MCF 10A (cell line): ENCODE measurements around the gene ADGRL3. TPM values are rescaled to one million over a fixed set of nuclear protein-coding genes. Genes with fewer than 3 reads are reported as not detected.

ENCODE experiments used
- BruUV-seq: library from RNA; stranded (reverse); fragments of 400-500 nt; replicated peaks from 2 replicates; lab custom pipeline; 2021; lab: Mats Ljungman, UMichigan
- CTCF ChIA-PET: fragments of 300-600 bp; sonication (Branson Sonifier 250); formaldehyde crosslinking; extraction: SDS; loops from one replicate; lab custom pipeline; 2021; ENCODE audit warnings: antibody characterized with exemption, inconsistent platforms; lab: Yijun Ruan, JAX
- POLR2A ChIA-PET: fragments of 300-600, 350-650 bp; sonication (Branson Sonifier 250); formaldehyde crosslinking; extraction: SDS; loops from one replicate; lab custom pipeline; 2020; ENCODE audit warnings: antibody characterized with exemption, inconsistent platforms; lab: Yijun Ruan, JAX
- DNase-seq: peaks from one replicate; pipeline ENCODE4 v3.0.0-alpha.2; 2018; ENCODE audit not compliant: unreplicated experiment
- H3K27ac Mint-ChIP-seq: one replicate; pipeline ENCODE4 v1.8.0; 2022; ENCODE audit warnings: mild to moderate bottlenecking, low read depth, mixed read lengths; ENCODE audit not compliant: unreplicated experiment
- H3K27me3 Mint-ChIP-seq: one replicate; pipeline ENCODE4 v1.8.0; 2022; ENCODE audit warnings: mixed read lengths; ENCODE audit not compliant: insufficient read depth, unreplicated experiment
- H3K36me3 Mint-ChIP-seq: one replicate; pipeline ENCODE4 v1.8.0; 2022; ENCODE audit warnings: mild to moderate bottlenecking, moderate library complexity, mixed read lengths; ENCODE audit not compliant: insufficient read depth, unreplicated experiment
- H3K4me1 Mint-ChIP-seq: one replicate; pipeline ENCODE4 v1.8.0; 2022; ENCODE audit warnings: mixed read lengths; ENCODE audit not compliant: insufficient read depth, unreplicated experiment
- H3K4me3 Mint-ChIP-seq: one replicate; pipeline ENCODE4 v1.8.0; 2022; ENCODE audit warnings: mild to moderate bottlenecking, moderate library complexity, mixed read lengths; ENCODE audit not compliant: unreplicated experiment
- H3K9me3 Mint-ChIP-seq: one replicate; pipeline ENCODE4 v1.8.0; 2022; ENCODE audit warnings: mixed read lengths; ENCODE audit not compliant: unreplicated experiment
- intact Hi-C: fragments of 100-400 bp; cut with micrococcal nuclease; formaldehyde crosslinking; loops from 2 replicates; pipeline ENCODE4 v1.14.1; 2022
- total RNA-seq: library from RNA; stranded (reverse); gene quantifications from 2 replicates; pipeline ENCODE4 v1.2.3, GENCODE V29; 2022
- TF ChIP-seq, protein P1 (sequence below): fragments of 200-600 bp; IDR thresholded peaks from one replicate; pipeline ENCODE4 v1.8.0; 2022; ENCODE audit warnings: antibody characterized with exemption, mild to moderate bottlenecking; ENCODE audit not compliant: unreplicated experiment

The ADGRL3 gene
- total RNA-seq, 1 experiment from 2014 or later, result 3.6 TPM

DNA sequence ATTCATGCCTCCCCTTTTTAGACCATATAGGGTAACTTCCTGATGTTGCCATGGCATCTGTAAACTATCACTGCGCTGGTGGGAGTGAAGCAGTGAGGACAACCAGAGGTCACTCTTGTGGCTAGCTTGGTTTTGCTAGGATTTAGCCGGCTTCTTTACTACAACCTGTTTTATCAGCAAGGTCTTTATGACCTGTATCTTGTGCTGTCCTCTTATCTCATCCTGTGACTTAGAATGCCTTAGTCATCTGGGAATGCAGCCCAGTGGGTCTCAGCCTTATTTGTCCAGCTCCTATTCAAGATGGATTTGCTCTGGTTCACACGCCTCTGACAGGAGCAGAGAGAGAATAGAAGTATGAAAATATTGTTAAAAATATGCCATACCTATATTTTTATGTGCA is 355.7 kb downstream of the ADGRL3 start:
- H3K36me3 Mint-ChIP-seq, result no peaks in the 10 kb centered on the region
- H3K27ac Mint-ChIP-seq, result no peak overlapping the region
- intact Hi-C loops, result no loop called here
- TF ChIP-seq, protein P1, sequence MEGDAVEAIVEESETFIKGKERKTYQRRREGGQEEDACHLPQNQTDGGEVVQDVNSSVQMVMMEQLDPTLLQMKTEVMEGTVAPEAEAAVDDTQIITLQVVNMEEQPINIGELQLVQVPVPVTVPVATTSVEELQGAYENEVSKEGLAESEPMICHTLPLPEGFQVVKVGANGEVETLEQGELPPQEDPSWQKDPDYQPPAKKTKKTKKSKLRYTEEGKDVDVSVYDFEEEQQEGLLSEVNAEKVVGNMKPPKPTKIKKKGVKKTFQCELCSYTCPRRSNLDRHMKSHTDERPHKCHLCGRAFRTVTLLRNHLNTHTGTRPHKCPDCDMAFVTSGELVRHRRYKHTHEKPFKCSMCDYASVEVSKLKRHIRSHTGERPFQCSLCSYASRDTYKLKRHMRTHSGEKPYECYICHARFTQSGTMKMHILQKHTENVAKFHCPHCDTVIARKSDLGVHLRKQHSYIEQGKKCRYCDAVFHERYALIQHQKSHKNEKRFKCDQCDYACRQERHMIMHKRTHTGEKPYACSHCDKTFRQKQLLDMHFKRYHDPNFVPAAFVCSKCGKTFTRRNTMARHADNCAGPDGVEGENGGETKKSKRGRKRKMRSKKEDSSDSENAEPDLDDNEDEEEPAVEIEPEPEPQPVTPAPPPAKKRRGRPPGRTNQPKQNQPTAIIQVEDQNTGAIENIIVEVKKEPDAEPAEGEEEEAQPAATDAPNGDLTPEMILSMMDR, result no peak
- peaks cover 9% of the 10 kb centered on the region for H3K4me1 Mint-ChIP-seq
- DNase-seq, result no peak
- H3K4me3 Mint-ChIP-seq, result no peak overlapping the region
- no peaks in the 10 kb centered on the region for H3K27me3 Mint-ChIP-seq
- H3K9me3 Mint-ChIP-seq, result no peaks in the 10 kb centered on the region
- POLR2A ChIA-PET, result no interaction called here
- no TSS peak for BruUV-seq
- CTCF ChIA-PET, result no interaction called here

- Mint-ChIP-seq H3K9me3 (no peaks in the 10 kb centered on the region), H3K36me3 (no peaks in the 10 kb centered on the region), H3K4me1 (peaks cover 9% of the 10 kb centered on the region), H3K27me3 (no peaks in the 10 kb centered on the region), H3K4me3 (no peak overlapping the region), H3K27ac (no peak overlapping the region)
- TF ChIP-seq, protein P1, result no peak
- BruUV-seq, result no TSS peak
- intact Hi-C loops, result no loop called here
- POLR2A ChIA-PET, result no interaction called here
- DNase-seq, result no peak
- CTCF ChIA-PET, result no interaction called here
Measured at GRCh38 chr4:61556277-61556676, 356.2 kb downstream of the ADGRL3 start.

DNA sequence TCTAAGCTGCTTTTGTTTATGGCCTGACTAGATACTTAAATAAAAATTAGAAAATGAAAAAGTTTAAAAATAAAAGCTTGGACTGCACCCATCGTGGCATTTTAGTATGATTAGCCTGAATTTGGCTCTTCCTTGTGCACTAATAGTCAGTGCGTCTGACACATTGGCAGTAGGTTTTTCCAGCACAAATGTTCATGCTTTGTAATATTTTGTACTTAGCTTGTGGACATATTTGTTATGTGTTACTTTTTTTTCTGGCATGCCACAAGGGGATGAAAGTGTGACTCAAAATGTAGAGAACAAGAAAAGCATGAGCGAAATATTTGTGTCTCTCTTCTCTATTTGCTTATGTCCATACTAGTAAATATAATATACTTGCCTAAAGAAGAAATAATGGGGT is 359.3 kb downstream of the ADGRL3 start:
- intact Hi-C loops, result no loop called here
- Mint-ChIP-seq H3K27ac (no peak overlapping the region), H3K4me1 (peaks cover 9% of the 10 kb centered on the region), H3K36me3 (no peaks in the 10 kb centered on the region), H3K4me3 (no peak overlapping the region), H3K9me3 (peaks cover 2% of the 10 kb centered on the region), H3K27me3 (no peaks in the 10 kb centered on the region)
- no TSS peak for BruUV-seq
- CTCF ChIA-PET, result interaction anchor here (0.6 kb wide), 1 partner anchor 21 kb away, joined by 3 read pairs; no protein-coding TSS in a partner anchor
- POLR2A ChIA-PET, result no interaction called here
- TF ChIP-seq, protein P1, result no peak
- DNase-seq, result no peak

DNA sequence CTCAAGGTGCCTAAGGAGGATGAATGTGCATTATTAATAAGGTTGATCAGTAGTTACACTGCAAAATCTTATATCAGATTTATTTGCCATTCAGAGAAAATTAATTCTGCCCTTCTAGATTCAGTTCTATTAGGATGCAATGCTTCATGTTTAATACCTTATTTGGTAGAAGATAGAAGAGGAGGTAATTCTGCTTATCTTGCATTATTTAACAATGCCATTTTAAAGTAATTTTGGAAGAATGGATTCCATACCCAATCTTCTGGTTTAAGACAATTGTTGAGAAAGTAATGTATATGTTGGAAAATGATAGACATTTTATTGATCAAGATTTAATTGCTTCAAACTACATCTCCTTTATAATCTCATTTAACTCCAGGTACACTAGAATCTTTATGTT is 360.9 kb downstream of the ADGRL3 start:
- DNase-seq, result no peak
- Mint-ChIP-seq H3K27me3 (no peaks in the 10 kb centered on the region), H3K36me3 (no peaks in the 10 kb centered on the region), H3K4me3 (no peak overlapping the region), H3K4me1 (peaks cover 6% of the 10 kb centered on the region), H3K9me3 (peaks cover 8% of the 10 kb centered on the region), H3K27ac (no peak overlapping the region)
- no TSS peak for BruUV-seq
- TF ChIP-seq, protein P1, result no peak
- ChIA-PET CTCF (no interaction called here), POLR2A (no interaction called here)
- intact Hi-C loops, result no loop called here
